Mesendoderm (in vitro differentiated cells): ENCODE measurements around the gene CST11.
A peak's percentile ranks its signal among the peaks of the same experiment; 100 is the strongest.

ENCODE experiments used
- DNase-seq: peaks from one replicate; pipeline ENCODE4 v3.0.0; 2013
- H2AK5ac ChIP-seq: 2 replicates; pipeline ENCODE4 v1.6.1; 2013; ENCODE audit warnings: low read length, inconsistent platforms
- H2BK120ac ChIP-seq: 2 replicates; pipeline ENCODE4 v1.6.1; 2013; ENCODE audit warnings: low read depth, mild to moderate bottlenecking, low read length, moderate library complexity, mixed read lengths
- H2BK15ac ChIP-seq: replicated peaks from 2 replicates; pipeline ENCODE4 v1.6.1; 2013; ENCODE audit warnings: low read depth, mild to moderate bottlenecking, moderate library complexity
- H2BK5ac ChIP-seq: 2 replicates; pipeline ENCODE4 v1.6.1; 2013; ENCODE audit warnings: low read length, inconsistent platforms
- H3K18ac ChIP-seq: 2 replicates; pipeline ENCODE4 v1.6.1; 2013; ENCODE audit warnings: mild to moderate bottlenecking, low read length, mixed read lengths
- H3K23ac ChIP-seq: one replicate; pipeline ENCODE4 v1.6.1; 2013; ENCODE audit warnings: low read length
- H3K27ac ChIP-seq: 2 replicates; pipeline ENCODE4 v1.5.1; 2013; ENCODE audit warnings: low read depth, mild to moderate bottlenecking, inconsistent platforms, low read length, moderate library complexity
- H3K27me3 ChIP-seq: 2 replicates; pipeline ENCODE4 v1.6.1; 2013; ENCODE audit warnings: low read length, control low read depth, mild to moderate bottlenecking, inconsistent platforms; ENCODE audit not compliant: insufficient read depth, poor library complexity
- H3K36me3 ChIP-seq: 2 replicates; pipeline ENCODE4 v1.6.1; 2013; ENCODE audit warnings: low read length, inconsistent platforms; ENCODE audit not compliant: control insufficient read depth, insufficient read depth
- H3K4ac ChIP-seq: one replicate; pipeline ENCODE4 v1.6.1; 2013; ENCODE audit warnings: low read depth, mild to moderate bottlenecking, low read length, moderate library complexity
- H3K4me1 ChIP-seq: 2 replicates; pipeline ENCODE4 v1.6.1; 2013; ENCODE audit warnings: low read depth, low read length, inconsistent platforms; ENCODE audit not compliant: control insufficient read depth
- H3K4me2 ChIP-seq: 2 replicates; pipeline ENCODE4 v1.6.1; 2013; ENCODE audit warnings: low read length
- H3K4me3 ChIP-seq: 2 replicates; pipeline ENCODE4 v1.5.1; 2013; ENCODE audit warnings: mild to moderate bottlenecking, low read length
- H3K56ac ChIP-seq: one replicate; pipeline ENCODE4 v1.6.1; 2013; ENCODE audit warnings: low read length
- H3K79me1 ChIP-seq: 2 replicates; pipeline ENCODE4 v1.6.1; 2013; ENCODE audit warnings: low read length, inconsistent platforms
- H3K79me2 ChIP-seq: 2 replicates; pipeline ENCODE4 v1.6.1; 2013; ENCODE audit warnings: mild to moderate bottlenecking, low read length; ENCODE audit not compliant: control insufficient read depth, insufficient read depth
- H3K9ac ChIP-seq: 2 replicates; pipeline ENCODE4 v1.6.1; 2013; ENCODE audit warnings: low read length, inconsistent platforms
- H4K5ac ChIP-seq: one replicate; pipeline ENCODE4 v1.6.1; 2013; ENCODE audit warnings: low read length
- H4K8ac ChIP-seq: one replicate; pipeline ENCODE4 v1.6.1; 2013; ENCODE audit warnings: low read depth, mild to moderate bottlenecking, control low read depth, low read length, moderate library complexity
- WGBS: extraction: QIAGEN DNeasy Blood & Tissue Kit; methylation state at CpG from one replicate; pipeline ENCODE4 v1.1.7; 2013; ENCODE audit warnings: low lambda C conversion rate, missing lambda C conversion rate; ENCODE audit not compliant: insufficient coverage; ENCODE audit errors: extremely low coverage; 5-methylcytosine and 5-hydroxymethylcytosine counted together

CST11 gene

GRCh38 chr20:23433628-23434027, 19.0 kb downstream of the CST11 start:
- Histone ChIP-seq H3K56ac (no peak overlapping the region), H3K4me2 (no peak overlapping the region), H2BK5ac (no peak overlapping the region), H3K4ac (no peak overlapping the region), H3K27me3 (no peaks in the 10 kb centered on the region), H4K8ac (no peak overlapping the region), H3K36me3 (no peaks in the 10 kb centered on the region), H3K18ac (no peak overlapping the region), H3K4me3 (no peak overlapping the region), H3K79me2 (no peaks in the 10 kb centered on the region), H2BK15ac (no peak overlapping the region), H3K23ac (no peak overlapping the region), H3K27ac (no peak overlapping the region), H4K5ac (no peak overlapping the region), H2AK5ac (no peak overlapping the region), H3K9ac (no peak overlapping the region), H2BK120ac (no peak overlapping the region), H3K79me1 (no peaks in the 10 kb centered on the region), H3K4me1 (no peaks in the 10 kb centered on the region)
- no CpG with 5 or more reads among the region's 3 CpGs for WGBS
- no peak for DNase-seq

- Histone ChIP-seq H3K56ac (no peak overlapping the region), H4K8ac (no peak overlapping the region), H2BK15ac (no peak overlapping the region), H3K9ac (no peak overlapping the region), H3K27ac (no peak overlapping the region), H3K4ac (no peak overlapping the region), H3K4me2 (no peak overlapping the region), H2BK120ac (no peak overlapping the region), H2AK5ac (no peak overlapping the region), H3K79me2 (no peaks in the 10 kb centered on the region), H3K4me3 (no peak overlapping the region), H3K23ac (no peak overlapping the region), H2BK5ac (no peak overlapping the region), H3K4me1 (no peaks in the 10 kb centered on the region), H3K18ac (no peak overlapping the region), H3K36me3 (no peaks in the 10 kb centered on the region), H4K5ac (no peak overlapping the region), H3K79me1 (no peaks in the 10 kb centered on the region), H3K27me3 (no peaks in the 10 kb centered on the region)
- no CpG with 5 or more reads among the region's 9 CpGs for WGBS
- DNase-seq = no peak
Measured at GRCh38 chr20:23425129-23425528, 27.5 kb downstream of the CST11 start.

GRCh38 chr20:23420943-23421931, 31.4 kb downstream of the CST11 start, which contains the start of gene NAPB:
Gene NAPB, minus strand, starts transcription at chr20:23421488. Its CDS starts 86 bp downstream, at chr20:23421402.
- Histone ChIP-seq H3K18ac (peak within 1 kb of the TSS; percentile 96), H3K4me3 (peak within 1 kb of the TSS; percentile 87), H4K8ac (peak within 1 kb of the TSS; percentile 3), H3K4ac (peak within 1 kb of the TSS; percentile 43), H3K79me1 (peaks cover 2% of the 10 kb centered on the region), H3K4me1 (peaks cover 4% of the 10 kb centered on the region), H2BK5ac (no peak within 1 kb of the TSS), H2AK5ac (no peak within 1 kb of the TSS), H3K9ac (peak within 1 kb of the TSS; percentile 89), H3K79me2 (peaks cover 4% of the 10 kb centered on the region), H4K5ac (peak within 1 kb of the TSS; percentile 93), H3K23ac (no peak within 1 kb of the TSS), H3K27me3 (no peaks in the 10 kb centered on the region), H3K56ac (peak within 1 kb of the TSS; percentile 93), H3K36me3 (no peaks in the 10 kb centered on the region), H3K4me2 (peak within 1 kb of the TSS; percentile 91), H2BK15ac (no peak within 1 kb of the TSS), H3K27ac (peak within 1 kb of the TSS; percentile 57), H2BK120ac (no peak within 1 kb of the TSS)
- DNase-seq = peak; percentile 97
- WGBS = no CpG with 5 or more reads among the region's 64 CpGs

- H4K5ac ChIP-seq = no peak overlapping the region
- H3K9ac ChIP-seq = peak overlapping the region; percentile 89
- H2BK15ac ChIP-seq = no peak overlapping the region
- H4K8ac ChIP-seq = peak overlapping the region; percentile 1
- H3K4me1 ChIP-seq = peaks cover 4% of the 10 kb centered on the region
- WGBS = no CpG with 5 or more reads among the region's 58 CpGs
- peak; percentile 34 for DNase-seq
- peaks cover 10% of the 10 kb centered on the region for H3K79me2 ChIP-seq
- H3K27me3 ChIP-seq = no peaks in the 10 kb centered on the region
- H3K4me2 ChIP-seq = peak overlapping the region; percentile 40
- H3K4me3 ChIP-seq = peak overlapping the region; percentile 87
- no peak overlapping the region for H2AK5ac ChIP-seq
- peaks cover 4% of the 10 kb centered on the region for H3K79me1 ChIP-seq
- no peak overlapping the region for H3K23ac ChIP-seq
- no peak overlapping the region for H2BK120ac ChIP-seq
- no peak overlapping the region for H2BK5ac ChIP-seq
- H3K4ac ChIP-seq = peak overlapping the region; percentile 43
- H3K56ac ChIP-seq = peak overlapping the region; percentile 93
- H3K36me3 ChIP-seq = no peaks in the 10 kb centered on the region
- H3K27ac ChIP-seq = peak overlapping the region; percentile 57
- H3K18ac ChIP-seq = peak overlapping the region; percentile 96
Measured at GRCh38 chr20:23419995-23420901, 32.4 kb downstream of the CST11 start.

GRCh38 chr20:23419657-23419994, 33.0 kb downstream of the CST11 start:
- DNase-seq = no peak
- Histone ChIP-seq H4K5ac (no peak overlapping the region), H3K79me2 (peaks cover 10% of the 10 kb centered on the region), H3K36me3 (no peaks in the 10 kb centered on the region), H3K9ac (peak overlapping the region; percentile 89), H3K27ac (no peak overlapping the region), H2BK15ac (no peak overlapping the region), H3K23ac (no peak overlapping the region), H4K8ac (no peak overlapping the region), H3K4me1 (peaks cover 4% of the 10 kb centered on the region), H3K18ac (no peak overlapping the region), H2BK5ac (no peak overlapping the region), H3K56ac (peak overlapping the region; percentile 34), H3K4me3 (no peak overlapping the region), H2AK5ac (no peak overlapping the region), H3K4ac (no peak overlapping the region), H3K79me1 (peaks cover 4% of the 10 kb centered on the region), H2BK120ac (no peak overlapping the region), H3K4me2 (peak overlapping the region; percentile 40), H3K27me3 (no peaks in the 10 kb centered on the region)
- WGBS = no CpG with 5 or more reads among the region's 5 CpGs
